Prostate gland (tissue), 2 donors: ENCODE results near the gene RNF41. TPM values are rescaled to one million over a fixed set of nuclear protein-coding genes. Genes with fewer than 3 reads are reported as not detected.
"Not testable (repeated sequence)": the region's sequence is repeated elsewhere in the genome, so short reads cannot be mapped to it uniquely, and the experiment has no call there.

ENCODE experiments used
- DNase-seq: peaks from one replicate; pipeline ENCODE4 v3.0.0-alpha.2; 2019; ENCODE audit warnings: low spot score
- H3K27ac ChIP-seq, 2 donors: fragments of 200-600 bp; sonication (generic); 2 replicates each; pipeline ENCODE4 v1.5.1; 2017 to 2019
- H3K27me3 ChIP-seq: fragments of 200-600 bp; sonication (generic); replicated peaks from 2 replicates; pipeline ENCODE4 v1.5.1; 2019; ENCODE audit not compliant: insufficient read depth
- H3K36me3 ChIP-seq, 2 donors: fragments of 200-600 bp; sonication (generic); 1 replicate in 1 of 2; 2 replicates in 1 of 2; pipeline versions ENCODE4 v1.5.1 to v1.8.1; 2017 to 2019
- H3K4me1 ChIP-seq: fragments of 200-600 bp; sonication (generic); replicated peaks from 2 replicates; pipeline ENCODE4 v1.5.1; 2019
- H3K4me3 ChIP-seq, 2 donors: fragments of 200-600 bp; sonication (generic); 2 replicates each; pipeline ENCODE4 v1.5.1; 2017 to 2019
- H3K9me3 ChIP-seq: fragments of 200-600 bp; sonication (generic); 2 replicates; pipeline ENCODE4 v1.5.1; 2017
- POLR2A ChIP-seq: fragments of 450-650 bp; IDR thresholded peaks from one replicate; pipeline ENCODE4 v1.6.1; 2016; ENCODE audit warnings: antibody characterized with exemption, mild to moderate bottlenecking
- POLR2AphosphoS5 ChIP-seq: sonication (generic); formaldehyde crosslinking; IDR thresholded peaks from one replicate; pipeline ENCODE4 v1.6.1; 2017; ENCODE audit warnings: antibody characterized with exemption
- WGBS: methylation state at CpG from one replicate; pipeline ENCODE4 v1.1.5; 2018; 5-methylcytosine and 5-hydroxymethylcytosine counted together
- intact Hi-C: fragments of 100-400 bp; cut with DNase I; formaldehyde crosslinking; loops from one replicate; pipeline ENCODE4 v1.14.2; 2022
- total RNA-seq, 2 donors: library from RNA; depleted of rRNA; stranded (reverse); fragments of >200 nt; gene quantifications; one replicate each; pipeline ENCODE4 v1.1.0, GENCODE V29; 2016
- TF ChIP-seq, protein P1 (sequence below), 4 experiments: fragments of 200-600 bp in 2 of 4; fragments of 450-650 bp in 2 of 4; sonication (generic) in 2 of 4; IDR thresholded peaks; 1 replicate in 3 of 4; 2 replicates in 1 of 4; pipeline ENCODE4 v1.5.1; 2016 to 2019; ENCODE audit warnings: antibody characterized with exemption in 4 of 4, mild to moderate bottlenecking in 2 of 4, moderate library complexity in 2 of 4

Gene RNF41
- total RNA-seq, 2 donors from 2014 or later, result 74.4 to 90.4 TPM

GRCh38 chr12:56202366-56202765, 19.4 kb downstream of the RNF41 start:
- WGBS, result 15% methylated on average over 1 of the region's 1 CpG
- no peak overlapping the region for H3K27ac ChIP-seq
- intact Hi-C loops, result no loop called here

GRCh38 chr12:56198836-56199235, 22.9 kb downstream of the RNF41 start:
- no peaks in the 10 kb centered on the region for H3K9me3 ChIP-seq
- intact Hi-C loops, result loop anchor here (10.0 kb wide), 1 partner anchor 266 kb away; the partner anchor contains the start of gene SPRYD4
- H3K4me1 ChIP-seq, result no peaks in the 10 kb centered on the region
- DNase-seq, result no peak
- TF ChIP-seq POLR2AphosphoS5, result no peak
- TF ChIP-seq POLR2A, result no peak
- TF ChIP-seq, protein P1, sequence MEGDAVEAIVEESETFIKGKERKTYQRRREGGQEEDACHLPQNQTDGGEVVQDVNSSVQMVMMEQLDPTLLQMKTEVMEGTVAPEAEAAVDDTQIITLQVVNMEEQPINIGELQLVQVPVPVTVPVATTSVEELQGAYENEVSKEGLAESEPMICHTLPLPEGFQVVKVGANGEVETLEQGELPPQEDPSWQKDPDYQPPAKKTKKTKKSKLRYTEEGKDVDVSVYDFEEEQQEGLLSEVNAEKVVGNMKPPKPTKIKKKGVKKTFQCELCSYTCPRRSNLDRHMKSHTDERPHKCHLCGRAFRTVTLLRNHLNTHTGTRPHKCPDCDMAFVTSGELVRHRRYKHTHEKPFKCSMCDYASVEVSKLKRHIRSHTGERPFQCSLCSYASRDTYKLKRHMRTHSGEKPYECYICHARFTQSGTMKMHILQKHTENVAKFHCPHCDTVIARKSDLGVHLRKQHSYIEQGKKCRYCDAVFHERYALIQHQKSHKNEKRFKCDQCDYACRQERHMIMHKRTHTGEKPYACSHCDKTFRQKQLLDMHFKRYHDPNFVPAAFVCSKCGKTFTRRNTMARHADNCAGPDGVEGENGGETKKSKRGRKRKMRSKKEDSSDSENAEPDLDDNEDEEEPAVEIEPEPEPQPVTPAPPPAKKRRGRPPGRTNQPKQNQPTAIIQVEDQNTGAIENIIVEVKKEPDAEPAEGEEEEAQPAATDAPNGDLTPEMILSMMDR (IDR thresholded peaks at IDR 0.05), result no peak
- 85% methylated on average over 1 of the region's 1 CpG for WGBS
- no peak overlapping the region for H3K27ac ChIP-seq
- no peaks in the 10 kb centered on the region for H3K27me3 ChIP-seq
- no peaks in the 10 kb centered on the region for H3K36me3 ChIP-seq
- H3K4me3 ChIP-seq, result no peak overlapping the region

More at GRCh38 chr12:56202366-56202765, 19.4 kb downstream of the RNF41 start:
- Histone ChIP-seq H3K4me3 (no peak overlapping the region), H3K9me3 (no peaks in the 10 kb centered on the region), H3K4me1 (no peaks in the 10 kb centered on the region), H3K36me3 (peaks cover 0 to 6% of the 10 kb centered on the region in 2 donors), H3K27me3 (no peaks in the 10 kb centered on the region)
- TF ChIP-seq POLR2A, result no peak
- TF ChIP-seq POLR2AphosphoS5, result no peak
- TF ChIP-seq, protein P1 (IDR thresholded peaks at IDR 0.05), result no peak
- no peak for DNase-seq

GRCh38 chr12:56197921-56198635, 23.6 kb downstream of the RNF41 start:
- no peak overlapping the region for H3K4me3 ChIP-seq
- H3K4me1 ChIP-seq, result no peaks in the 10 kb centered on the region
- DNase-seq, result no peak
- no peak overlapping the region for H3K27ac ChIP-seq
- no peaks in the 10 kb centered on the region for H3K36me3 ChIP-seq
- intact Hi-C loops, result loop anchor here (10.0 kb wide), 1 partner anchor 267 kb away; the partner anchor contains the start of gene SPRYD4
- TF ChIP-seq POLR2A, result no peak
- TF ChIP-seq, protein P1 (IDR thresholded peaks at IDR 0.05), result no peak
- no peak for TF ChIP-seq POLR2AphosphoS5
- 83% methylated on average over 9 of the region's 9 CpGs for WGBS
- no peaks in the 10 kb centered on the region for H3K27me3 ChIP-seq
- H3K9me3 ChIP-seq, result no peaks in the 10 kb centered on the region

DNA sequence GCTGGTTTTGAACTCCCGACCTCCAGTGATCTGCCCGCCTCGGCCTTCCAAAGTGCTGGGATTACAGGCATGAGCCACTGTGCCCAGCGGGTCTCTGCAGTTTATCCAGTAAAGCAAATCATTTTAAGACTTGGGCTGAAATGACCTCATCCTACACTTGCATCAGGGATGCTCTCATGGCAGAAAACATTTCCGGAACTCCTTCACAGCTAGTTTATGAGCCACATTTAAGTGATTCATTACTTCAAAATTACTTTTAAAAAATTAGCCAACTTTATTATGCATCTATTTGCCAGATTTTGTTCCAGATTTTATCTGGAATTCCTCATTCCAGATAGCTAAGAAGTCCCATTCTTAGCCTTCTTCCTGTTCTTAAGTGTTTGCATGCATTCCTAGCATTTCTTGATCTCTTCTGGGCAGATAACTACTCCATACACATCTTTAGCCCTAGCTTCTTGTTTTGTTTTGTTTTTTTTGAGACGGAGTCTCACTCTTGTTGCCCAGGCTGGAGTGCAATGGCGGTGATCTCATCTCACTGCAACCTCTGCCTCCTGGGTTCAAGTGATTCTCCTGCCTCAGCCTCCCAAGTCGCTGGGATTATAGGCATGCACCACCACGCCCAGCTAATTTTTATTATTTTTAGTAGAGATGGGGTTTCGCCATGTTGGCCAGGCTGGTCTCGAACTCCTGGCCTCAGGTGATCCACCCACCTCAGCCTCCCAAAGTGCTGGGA, 24.7 kb downstream of the RNF41 start:
- WGBS, result 55% methylated on average over 11 of the region's 11 CpGs
- not testable (repeated sequence) for H3K4me3 ChIP-seq, H3K36me3 ChIP-seq, H3K4me1 ChIP-seq, H3K9me3 ChIP-seq, H3K27ac ChIP-seq, DNase-seq, H3K27me3 ChIP-seq
- intact Hi-C loops, result loop anchor here (10.0 kb wide), 1 partner anchor 268 kb away; the partner anchor contains the start of gene SPRYD4

DNA sequence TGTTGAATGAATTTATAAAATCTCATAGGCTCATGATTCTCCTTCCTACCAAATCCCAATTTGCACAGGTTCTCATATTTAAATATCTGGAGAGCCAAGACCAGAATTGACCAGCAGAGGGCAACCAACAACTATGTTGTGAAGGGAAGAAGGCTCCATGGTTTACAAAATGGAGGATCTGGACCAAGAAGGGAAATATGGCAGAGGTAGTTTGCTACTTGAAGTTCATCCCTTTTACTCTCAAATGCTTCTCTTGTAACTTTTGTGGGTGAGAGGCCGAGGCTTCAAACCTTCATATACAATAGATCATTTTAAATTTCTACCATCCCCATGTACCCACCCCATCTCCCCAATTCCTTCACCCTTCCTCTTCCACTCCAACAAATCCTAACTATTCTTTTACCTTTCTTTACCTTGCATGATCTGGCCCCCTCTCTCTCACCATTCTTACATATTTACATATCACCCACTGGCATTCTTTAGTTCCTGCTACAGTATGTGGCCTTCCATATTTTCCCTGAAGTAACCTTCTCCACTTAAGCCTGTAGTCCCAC, 28.6 kb downstream of the RNF41 start:
- H3K4me3 ChIP-seq, result no peak overlapping the region
- H3K36me3 ChIP-seq, result no peaks in the 10 kb centered on the region
- H3K27me3 ChIP-seq, result no peaks in the 10 kb centered on the region
- H3K4me1 ChIP-seq, result no peaks in the 10 kb centered on the region
- H3K27ac ChIP-seq, result no peak overlapping the region
- H3K9me3 ChIP-seq, result no peaks in the 10 kb centered on the region
- 70% methylated on average over 1 of the region's 1 CpG for WGBS
- peak; percentile 85 for DNase-seq
- peak; percentile 86 for TF ChIP-seq POLR2AphosphoS5
- TF ChIP-seq, protein P1 (IDR thresholded peaks at IDR 0.05), result peak; percentile 66 to 96 (median 82)
- no peak for TF ChIP-seq POLR2A
- intact Hi-C loops, result loop anchor here (2.0 to 10.0 kb wide), 2 partner anchors 32 to 272 kb away; partner anchors contain the start of genes NABP2 and SPRYD4
